ENCODE results near the gene ITGA3.
"Not testable (repeated sequence)": the region's sequence is repeated elsewhere in the genome, so short reads cannot be mapped to it uniquely, and the experiment has no call there.

The ITGA3 gene

GRCh38 chr17:50052822-50053653, 2.9 kb upstream of the ITGA3 start:
- DNase-seq (ENCODE audit: low read depth) = no peak

DNA sequence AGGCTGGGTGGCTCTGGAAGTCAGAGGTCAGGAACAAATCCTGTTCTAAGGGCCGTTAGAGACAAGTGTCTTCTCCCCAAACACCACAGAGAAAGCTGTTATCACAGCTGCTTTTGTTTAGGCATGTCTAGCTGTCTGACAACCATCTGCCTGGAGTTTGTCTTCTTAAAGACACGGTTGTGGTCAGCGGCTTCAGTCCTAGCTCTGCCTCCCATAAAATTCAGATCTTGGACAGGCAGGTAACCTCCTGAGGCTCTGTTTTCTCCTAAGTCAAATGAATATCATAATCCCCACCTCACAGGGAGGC, 2.3 kb upstream of the ITGA3 start:
- DNase-seq (ENCODE audit: low read depth) = no peak

DNA sequence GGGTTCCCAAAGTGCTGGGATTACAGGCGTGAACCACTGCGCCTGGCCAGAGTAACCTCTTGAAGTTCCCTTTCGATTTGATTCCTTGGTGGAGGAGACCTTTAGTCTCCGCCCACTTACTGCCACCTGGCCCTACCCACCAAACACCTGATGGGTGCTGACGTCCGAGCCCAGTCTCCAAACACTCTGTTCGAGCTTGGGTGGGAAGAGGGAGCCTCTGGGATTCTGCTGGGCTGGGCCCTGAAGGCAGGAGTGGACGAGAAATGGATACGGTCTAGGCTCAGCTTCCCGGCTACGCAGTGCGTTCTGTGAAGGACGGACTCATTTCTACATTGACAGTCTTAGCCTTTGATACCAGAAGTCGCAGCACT, 870 bp upstream of the ITGA3 start:
- no peak for DNase-seq (ENCODE audit: low read depth)

DNA sequence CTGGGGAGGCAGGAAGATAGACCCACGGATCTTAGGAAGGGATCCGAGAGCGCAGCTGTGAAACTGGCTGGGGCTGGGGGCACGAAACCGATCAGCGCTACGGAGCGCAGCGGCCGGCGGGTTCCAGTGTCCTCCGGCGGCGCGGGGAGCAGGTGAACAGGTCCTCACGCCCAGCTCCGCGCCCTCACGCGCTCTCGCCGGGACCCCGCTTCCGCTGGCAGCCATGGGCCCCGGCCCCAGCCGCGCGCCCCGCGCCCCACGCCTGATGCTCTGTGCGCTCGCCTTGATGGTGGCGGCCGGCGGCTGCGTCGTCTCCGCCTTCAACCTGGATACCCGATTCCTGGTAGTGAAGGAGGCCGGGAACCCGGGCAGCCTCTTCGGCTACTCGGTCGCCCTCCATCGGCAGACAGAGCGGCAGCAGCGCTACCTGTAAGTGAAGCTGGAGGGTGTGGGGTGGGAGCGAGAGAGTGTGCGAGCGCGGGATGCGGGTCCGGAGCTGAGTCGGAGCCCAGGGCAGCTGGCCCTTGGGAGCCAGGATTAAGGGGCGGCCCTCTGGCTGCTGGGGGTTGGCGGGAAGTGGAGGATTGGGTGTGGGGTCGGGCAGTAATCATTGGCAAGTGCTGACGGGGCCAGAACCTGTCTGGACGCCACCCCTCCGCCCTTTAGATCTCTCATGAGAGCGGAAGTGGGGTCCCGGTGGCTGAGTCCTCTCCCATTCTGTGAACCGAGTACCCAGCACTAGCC, 479 bp downstream of the ITGA3 start:
- DNase-seq (ENCODE audit: low read depth) = no peak

GRCh38 chr17:50056961-50057330, 1.0 kb downstream of the ITGA3 start:
- no peak for DNase-seq (ENCODE audit: low read depth)

GRCh38 chr17:50057521-50057991, 1.6 kb downstream of the ITGA3 start:
- no peak for DNase-seq (ENCODE audit: low read depth)

- DNase-seq (ENCODE audit: low read depth) = no peak
Measured at GRCh38 chr17:50058296-50058953, 2.5 kb downstream of the ITGA3 start.

DNA sequence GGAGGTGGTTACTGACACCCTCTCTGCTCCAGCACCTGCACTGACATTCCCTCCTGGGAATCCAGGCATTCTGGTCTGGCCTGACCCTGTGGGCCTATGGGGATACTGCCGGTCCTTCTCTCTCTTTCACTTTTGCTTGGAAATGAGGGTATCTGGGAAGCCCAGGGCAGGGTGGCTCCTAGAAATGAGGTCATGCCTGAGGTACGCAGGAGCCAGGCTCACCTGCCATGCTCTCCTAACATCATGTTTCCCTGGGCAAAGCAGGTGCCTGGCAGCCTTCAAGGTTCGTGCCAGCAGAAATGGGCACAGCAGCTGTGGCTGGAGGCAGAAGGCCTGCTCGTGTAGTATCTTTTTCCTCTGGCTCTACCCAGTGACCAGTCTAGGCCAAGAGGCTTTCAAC, 3.3 kb downstream of the ITGA3 start:
- DNase-seq (ENCODE audit: low read depth) = no peak

GRCh38 chr17:50059759-50060273, 3.9 kb downstream of the ITGA3 start:
- no peak for DNase-seq (ENCODE audit: low read depth)

DNA sequence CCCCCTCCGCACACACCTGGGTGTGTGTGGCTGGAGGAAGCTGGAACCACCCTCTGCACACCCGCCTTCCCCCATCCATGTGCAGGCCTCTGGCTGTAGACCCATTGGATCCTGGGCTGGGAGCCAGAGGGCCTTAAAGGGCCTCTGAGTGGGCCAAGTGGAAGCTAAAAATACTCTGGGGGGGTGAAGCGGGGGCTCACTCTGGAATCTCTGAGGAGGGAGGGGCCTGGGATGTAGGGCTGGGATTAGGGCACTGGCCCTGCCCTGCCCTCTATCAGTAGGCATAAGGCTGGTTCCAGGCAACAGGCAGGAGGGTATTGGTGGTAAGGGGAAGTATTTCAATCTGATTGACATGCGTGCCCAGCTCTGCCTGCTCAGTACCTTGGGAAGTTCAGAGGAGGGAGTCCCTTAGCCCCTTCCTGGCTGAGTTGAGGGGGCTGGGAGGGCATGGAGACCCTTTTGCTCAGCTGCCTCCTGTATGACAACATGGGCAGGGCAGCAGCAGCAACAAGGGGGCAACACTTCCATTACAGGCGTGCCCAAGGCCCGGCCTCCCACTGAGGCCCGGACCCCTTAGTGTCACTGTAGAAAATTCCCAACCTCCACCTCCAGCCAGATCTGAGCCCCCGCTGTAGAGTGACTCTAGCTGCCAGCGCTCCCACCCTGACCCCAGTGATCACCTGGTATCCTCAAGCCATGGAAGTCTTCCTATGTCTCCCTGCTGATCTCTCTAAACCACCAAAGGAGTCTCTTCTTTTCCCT, 5.2 kb downstream of the ITGA3 start:
- peak; percentile 61 for DNase-seq (ENCODE audit: low read depth)

DNA sequence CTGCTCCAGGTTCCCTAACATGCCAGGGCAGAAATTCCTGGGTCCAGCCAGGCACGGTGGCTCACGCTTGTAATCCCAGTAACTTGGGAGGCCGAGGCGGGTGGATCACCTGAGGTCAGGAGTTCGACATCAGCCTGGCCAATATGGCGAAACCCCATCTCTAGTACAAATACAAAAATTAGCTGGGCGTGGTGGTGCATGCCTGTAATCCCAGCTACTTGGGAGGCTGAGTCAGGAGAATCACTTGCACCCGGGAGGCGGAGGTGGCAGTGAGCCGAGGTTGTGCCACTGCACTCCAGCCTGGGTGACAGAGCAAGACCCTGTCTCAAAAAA, 5.8 kb downstream of the ITGA3 start:
- DNase-seq (ENCODE audit: low read depth) = not testable (repeated sequence)

- DNase-seq (ENCODE audit: low read depth) = no peak
Measured at GRCh38 chr17:50062293-50063243, 6.7 kb downstream of the ITGA3 start.

DNA sequence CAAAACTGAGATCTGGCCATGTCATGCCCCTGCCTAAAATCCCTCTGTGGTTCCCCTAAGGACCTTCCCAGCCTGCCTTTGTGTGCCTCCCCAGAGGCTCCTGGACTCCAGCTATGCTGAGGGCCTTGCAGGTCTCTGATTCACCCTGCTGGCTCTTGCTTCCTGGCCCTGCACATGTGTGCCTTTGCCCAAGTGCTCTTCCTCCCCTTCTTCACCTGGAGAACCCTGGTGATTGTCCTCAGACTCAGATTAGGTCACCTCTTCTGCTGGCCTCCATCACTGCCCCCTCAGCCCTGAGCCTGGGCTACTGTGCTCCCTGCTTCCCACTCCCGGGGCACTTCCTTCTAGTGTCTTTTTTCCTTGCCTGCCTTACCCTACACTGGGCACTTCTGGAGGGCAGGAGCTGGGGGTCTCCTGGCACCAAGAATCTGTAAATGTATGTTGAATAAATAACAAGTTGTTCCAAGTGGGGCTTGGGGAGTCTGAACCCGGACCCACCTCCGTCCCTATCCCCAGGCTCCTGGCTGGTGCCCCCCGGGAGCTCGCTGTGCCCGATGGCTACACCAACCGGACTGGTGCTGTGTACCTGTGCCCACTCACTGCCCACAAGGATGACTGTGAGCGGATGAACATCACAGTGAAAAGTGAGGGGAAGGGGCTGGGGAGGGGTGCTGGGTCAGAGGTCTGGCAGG, 7.8 kb downstream of the ITGA3 start:
- DNase-seq (ENCODE audit: low read depth) = no peak

- peak; percentile 87 for DNase-seq (ENCODE audit: low read depth)
Measured at GRCh38 chr17:50064253-50065001, 8.5 kb downstream of the ITGA3 start.

DNA sequence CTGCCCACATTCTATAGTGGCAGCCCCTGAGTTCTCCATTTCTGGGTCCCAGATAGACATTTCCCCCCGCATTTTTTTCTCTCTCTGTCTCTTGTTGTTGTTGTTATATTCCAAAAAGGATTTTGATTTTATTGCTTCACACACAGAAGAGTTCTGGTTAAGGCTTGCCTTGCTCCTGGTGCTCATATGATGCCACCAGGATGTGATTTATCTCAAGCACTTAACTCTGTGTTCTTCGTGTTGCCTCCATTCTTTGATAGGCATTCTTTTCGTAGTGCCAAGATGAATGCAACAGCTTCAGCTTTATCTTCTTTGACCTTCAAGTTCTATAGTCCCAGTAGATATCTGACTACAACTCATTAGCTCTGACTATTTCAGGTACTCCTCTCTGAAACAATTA, 9.1 kb downstream of the ITGA3 start:
- no peak for DNase-seq (ENCODE audit: low read depth)

DNA sequence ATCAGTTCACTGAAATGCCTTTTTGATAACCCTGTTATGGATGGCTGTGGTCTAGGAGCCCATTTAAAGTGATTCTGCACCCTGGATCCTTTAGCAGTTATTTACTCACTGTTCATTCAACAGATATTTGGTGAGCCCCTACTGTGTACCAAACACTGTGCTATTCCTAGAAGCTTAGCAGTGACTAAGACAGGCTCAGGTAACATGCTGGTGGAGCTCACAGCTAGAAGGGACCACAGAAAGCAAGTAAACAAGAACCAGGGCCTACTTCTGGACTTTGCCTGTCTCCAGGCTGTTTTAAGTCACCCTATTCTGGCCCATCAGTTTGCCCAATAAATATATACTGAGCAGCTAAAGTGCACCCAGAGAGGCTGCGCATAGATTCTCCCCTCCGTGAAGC, 11.1 kb downstream of the ITGA3 start:
- no peak for DNase-seq (ENCODE audit: low read depth)

- no peak for DNase-seq (ENCODE audit: low read depth)
Measured at GRCh38 chr17:50067996-50068395, 12.1 kb downstream of the ITGA3 start.

DNA sequence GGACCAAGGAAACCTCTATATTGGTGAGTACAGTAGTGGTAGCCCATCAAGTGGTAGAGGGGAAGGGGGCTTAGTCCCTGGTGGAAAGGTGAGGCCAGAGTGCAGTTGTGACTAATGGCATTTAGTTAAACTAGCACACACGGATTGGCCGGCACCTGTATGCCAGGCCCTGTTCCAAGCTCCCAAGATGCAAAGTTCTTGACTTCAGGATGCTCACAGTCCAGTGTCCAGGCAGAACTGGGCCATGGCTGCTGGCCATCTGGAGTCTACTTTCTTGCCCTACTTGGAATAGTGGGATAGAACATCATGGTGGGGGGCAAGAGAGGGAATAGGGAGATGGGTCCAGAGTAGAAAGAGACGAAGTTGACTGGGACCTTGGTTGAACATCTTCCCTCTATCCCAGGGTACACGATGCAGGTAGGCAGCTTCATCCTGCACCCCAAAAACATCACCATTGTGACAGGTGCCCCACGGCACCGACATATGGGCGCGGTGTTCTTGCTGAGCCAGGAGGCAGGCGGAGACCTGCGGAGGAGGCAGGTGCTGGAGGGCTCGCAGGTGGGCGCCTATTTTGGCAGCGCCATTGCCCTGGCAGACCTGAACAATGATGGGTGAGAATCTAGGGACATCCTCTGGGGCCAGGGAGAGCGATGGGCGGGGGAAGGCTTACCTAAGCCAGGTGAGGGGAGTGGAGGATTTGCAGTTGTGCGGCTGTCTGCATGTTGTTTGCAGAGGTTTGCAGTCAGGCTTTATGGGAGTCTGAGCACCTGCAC, 15.2 kb downstream of the ITGA3 start:
- no peak for DNase-seq (ENCODE audit: low read depth)

DNA sequence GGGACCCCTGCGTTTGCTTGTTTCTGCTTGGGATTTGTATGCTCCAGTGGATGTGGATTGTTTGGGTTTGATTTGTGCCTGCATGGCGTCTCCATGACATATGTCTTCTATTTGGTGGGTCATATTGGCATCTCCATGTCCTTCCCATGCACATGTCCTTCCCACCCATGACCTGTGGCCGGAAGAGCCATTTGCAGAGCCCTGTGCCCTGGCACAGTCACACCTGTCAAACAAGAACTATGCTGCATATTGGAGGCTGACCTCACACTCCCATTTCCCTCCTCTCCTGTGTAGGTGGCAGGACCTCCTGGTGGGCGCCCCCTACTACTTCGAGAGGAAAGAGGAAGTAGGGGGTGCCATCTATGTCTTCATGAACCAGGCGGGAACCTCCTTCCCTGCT, 15.8 kb downstream of the ITGA3 start:
- DNase-seq (ENCODE audit: low read depth) = no peak
